Ishikawa (cell line): ENCODE measurements around the gene CLIP4.

Experiments used
- CEBPB ChIP-seq: IDR thresholded peaks from 2 replicates; pipeline ENCODE4 v1.6.1; 2012
- CREB1 ChIP-seq: IDR thresholded peaks from 2 replicates; pipeline ENCODE4 v1.6.1; 2012; ENCODE audit warnings: low read depth
- EGR1 ChIP-seq: IDR thresholded peaks from 2 replicates; pipeline ENCODE4 v1.6.1; 2012
- EP300 ChIP-seq: IDR thresholded peaks from 2 replicates; pipeline ENCODE4 v1.6.1; 2012; ENCODE audit warnings: borderline replicate concordance
- FOXM1 ChIP-seq: IDR thresholded peaks from 2 replicates; pipeline ENCODE4 v1.6.1; 2012; ENCODE audit warnings: low read depth, borderline replicate concordance
- MAX ChIP-seq: IDR thresholded peaks from 2 replicates; pipeline ENCODE4 v1.6.1; 2012
- NFIC ChIP-seq: IDR thresholded peaks from 2 replicates; pipeline ENCODE4 v1.6.1; 2012
- RAD21 ChIP-seq: IDR thresholded peaks from 2 replicates; pipeline ENCODE4 v1.6.1; 2012; ENCODE audit warnings: low read depth
- REST ChIP-seq: IDR thresholded peaks from 2 replicates; pipeline ENCODE4 v1.6.1; 2012; ENCODE audit warnings: low read depth, mild to moderate bottlenecking
- TAF1 ChIP-seq: IDR thresholded peaks from 2 replicates; pipeline ENCODE4 v1.6.1; 2012; ENCODE audit warnings: low read depth, mild to moderate bottlenecking
- TCF12 ChIP-seq: IDR thresholded peaks from 2 replicates; pipeline ENCODE4 v1.6.1; 2012; ENCODE audit warnings: low read depth
- TEAD4 ChIP-seq: IDR thresholded peaks from 2 replicates; pipeline ENCODE4 v1.6.1; 2012
- USF1 ChIP-seq: IDR thresholded peaks from 2 replicates; pipeline ENCODE4 v1.6.1; 2012
- YY1 ChIP-seq: IDR thresholded peaks from 2 replicates; pipeline ENCODE4 v1.6.1; 2012; ENCODE audit warnings: low read depth
- ZBTB7A ChIP-seq: IDR thresholded peaks from 2 replicates; pipeline ENCODE4 v1.6.1; 2012; ENCODE audit warnings: low read depth

Gene CLIP4

GRCh38 chr2:29226375-29226774 is 111.2 kb downstream of the CLIP4 start:
- TF ChIP-seq RAD21 (no peak), NFIC (no peak), YY1 (no peak), USF1 (no peak), EP300 (no peak), ZBTB7A (no peak), CREB1 (no peak), TEAD4 (no peak), CEBPB (no peak), FOXM1 (no peak), TAF1 (no peak), EGR1 (no peak), REST (no peak), MAX (no peak), TCF12 (no peak)

- no peak for TF ChIP-seq RAD21
- TF ChIP-seq REST = no peak
- TF ChIP-seq CEBPB = no peak
- no peak for TF ChIP-seq EGR1
- no peak for TF ChIP-seq NFIC
- TF ChIP-seq TCF12 = no peak
- TF ChIP-seq MAX = no peak
- TF ChIP-seq FOXM1 = no peak
- TF ChIP-seq USF1 = no peak
- TF ChIP-seq TEAD4 = no peak
- TF ChIP-seq ZBTB7A = no peak
- no peak for TF ChIP-seq TAF1
- TF ChIP-seq YY1 = no peak
- no peak for TF ChIP-seq EP300
Observed at GRCh38 chr2:29226808-29227207, 111.6 kb downstream of the CLIP4 start.

GRCh38 chr2:29227935-29228675 is 112.9 kb downstream of the CLIP4 start:
- TF ChIP-seq YY1 = no peak
- TF ChIP-seq NFIC = no peak
- TF ChIP-seq FOXM1 = no peak
- no peak for TF ChIP-seq EP300
- no peak for TF ChIP-seq MAX
- TF ChIP-seq RAD21 = no peak
- no peak for TF ChIP-seq CREB1
- no peak for TF ChIP-seq EGR1
- no peak for TF ChIP-seq REST

- TF ChIP-seq ZBTB7A = no peak
- TF ChIP-seq FOXM1 = no peak
- TF ChIP-seq TEAD4 = no peak
- no peak for TF ChIP-seq EGR1
Observed at GRCh38 chr2:29228947-29229346, 113.7 kb downstream of the CLIP4 start.
